NCI-H82 (cell line): ENCODE results near the gene ZNF862.

Experiments
- DNase-seq: peaks from one replicate; lab custom pipeline; 2025; lab: John Stamatoyannopoulos, UW

The ZNF862 gene

DNA sequence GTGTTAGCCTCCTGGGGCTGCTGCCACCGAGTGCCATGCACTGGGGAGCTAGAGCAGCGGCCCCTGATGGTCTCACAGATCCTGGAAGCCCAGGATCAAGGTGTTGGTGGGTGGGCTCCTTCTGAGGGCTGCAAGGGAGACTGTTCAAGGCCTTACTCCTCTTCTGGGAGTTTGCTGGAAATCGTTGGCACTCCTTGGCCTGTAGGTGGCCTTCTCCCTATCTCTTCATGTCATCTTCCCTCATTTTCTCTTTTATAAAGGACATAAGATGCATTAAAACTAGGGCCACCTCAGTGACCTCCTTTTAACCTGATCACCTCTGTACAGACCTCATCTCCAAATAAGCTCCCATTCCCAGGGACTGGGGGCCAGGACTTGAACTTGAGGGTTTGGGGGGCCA is 27.0 kb upstream of the ZNF862 start:
- peak; percentile 52 for DNase-seq

- DNase-seq: no peak
These were observed 26.2 kb upstream of the ZNF862 start for GRCh38 chr7:149811831-149812490.

- DNase-seq: no peak
These were observed 24.7 kb upstream of the ZNF862 start for GRCh38 chr7:149813254-149814035.

DNA sequence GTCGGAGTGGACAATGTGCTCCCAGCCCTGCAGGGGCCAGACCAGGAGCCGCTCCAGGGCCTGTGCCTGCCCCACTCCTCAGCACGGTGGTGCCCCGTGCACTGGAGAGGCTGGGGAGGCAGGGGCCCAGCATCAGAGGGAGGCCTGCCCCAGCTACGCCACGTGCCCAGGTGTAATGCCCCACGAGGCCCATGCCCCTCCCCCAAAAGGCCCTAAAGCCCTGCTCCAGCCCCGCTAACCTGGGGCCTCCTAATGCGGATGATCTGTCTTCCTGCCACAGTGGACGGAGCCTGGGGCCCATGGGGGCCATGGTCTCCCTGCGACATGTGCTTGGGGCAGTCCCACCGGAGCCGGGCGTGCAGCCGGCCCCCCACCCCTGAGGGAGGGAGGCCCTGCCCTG is 23.7 kb upstream of the ZNF862 start:
- no peak for DNase-seq

- DNase-seq: no peak
These were observed 23.1 kb upstream of the ZNF862 start for GRCh38 chr7:149815121-149815520.

DNA sequence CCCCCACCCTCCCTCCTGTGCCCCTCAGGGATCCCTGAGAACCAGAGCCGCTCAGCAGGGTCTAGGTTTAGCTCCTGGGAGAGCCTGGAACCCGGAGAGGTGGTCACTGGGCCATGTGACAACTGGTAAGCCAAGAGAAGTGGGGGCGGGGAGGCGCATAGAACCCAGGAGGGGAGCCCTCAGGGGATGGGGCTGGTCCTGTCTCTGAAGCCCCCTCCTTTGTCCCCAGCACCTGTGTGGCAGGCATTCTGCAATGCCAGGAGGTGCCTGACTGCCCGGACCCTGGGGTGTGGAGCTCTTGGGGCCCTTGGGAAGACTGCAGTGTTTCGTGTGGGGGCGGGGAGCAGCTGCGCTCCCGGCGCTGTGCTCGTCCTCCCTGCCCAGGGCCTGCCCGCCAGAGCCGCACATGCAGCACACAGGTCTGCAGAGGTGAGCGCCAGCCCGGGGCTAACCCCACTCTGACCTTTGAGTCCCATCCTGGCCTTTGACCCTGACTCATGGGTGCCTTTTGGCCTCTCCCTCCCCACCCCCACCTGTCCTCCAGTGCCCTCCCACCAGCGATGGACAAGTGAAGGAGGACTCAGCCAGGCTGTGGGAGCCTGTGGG is 22.4 kb upstream of the ZNF862 start:
- DNase-seq: no peak

- no peak for DNase-seq
These were observed 21.9 kb upstream of the ZNF862 start for GRCh38 chr7:149816267-149816751.

- DNase-seq: no peak
These were observed 21.4 kb upstream of the ZNF862 start for GRCh38 chr7:149816794-149817193.

GRCh38 chr7:149817301-149817771 is 20.8 kb upstream of the ZNF862 start:
- no peak for DNase-seq

GRCh38 chr7:149817836-149818535 is 20.2 kb upstream of the ZNF862 start:
- no peak for DNase-seq

- no peak for DNase-seq
These were observed 19.7 kb upstream of the ZNF862 start for GRCh38 chr7:149818536-149818840.

- no peak for DNase-seq
These were observed 18.8 kb upstream of the ZNF862 start for GRCh38 chr7:149819141-149819960.

GRCh38 chr7:149819961-149820340 is 18.2 kb upstream of the ZNF862 start:
- no peak for DNase-seq

- DNase-seq: no peak
These were observed 17.5 kb upstream of the ZNF862 start for GRCh38 chr7:149820622-149821190.

- DNase-seq: no peak
These were observed 16.7 kb upstream of the ZNF862 start for GRCh38 chr7:149821191-149822148.

DNA sequence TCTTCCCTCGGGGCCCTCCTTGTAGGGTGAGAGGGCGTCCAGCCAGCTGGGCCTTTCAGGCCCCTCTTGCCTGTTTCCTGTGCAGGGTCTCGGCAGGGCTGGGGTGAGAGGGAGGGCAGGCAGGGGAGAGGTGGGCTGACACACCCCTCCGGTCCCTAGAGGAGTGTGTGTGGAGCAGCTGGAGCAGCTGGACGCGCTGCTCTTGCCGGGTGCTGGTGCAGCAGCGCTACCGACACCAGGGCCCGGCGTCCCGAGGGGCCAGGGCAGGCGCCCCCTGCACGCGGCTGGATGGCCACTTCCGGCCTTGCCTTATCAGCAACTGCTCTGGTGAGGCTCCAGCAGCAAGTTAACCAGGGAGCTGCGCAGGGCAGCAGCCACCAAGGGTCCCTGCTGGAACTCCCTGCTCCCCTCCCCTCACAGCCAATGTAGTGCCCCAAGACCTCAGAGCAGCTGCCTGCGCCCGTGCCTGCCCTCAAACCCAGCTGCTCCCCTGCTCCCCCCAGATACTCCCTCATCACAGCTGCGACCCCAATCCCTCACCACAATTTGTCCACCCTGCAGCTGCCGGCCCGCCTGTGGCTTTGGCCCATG is 15.7 kb upstream of the ZNF862 start:
- no peak for DNase-seq

DNA sequence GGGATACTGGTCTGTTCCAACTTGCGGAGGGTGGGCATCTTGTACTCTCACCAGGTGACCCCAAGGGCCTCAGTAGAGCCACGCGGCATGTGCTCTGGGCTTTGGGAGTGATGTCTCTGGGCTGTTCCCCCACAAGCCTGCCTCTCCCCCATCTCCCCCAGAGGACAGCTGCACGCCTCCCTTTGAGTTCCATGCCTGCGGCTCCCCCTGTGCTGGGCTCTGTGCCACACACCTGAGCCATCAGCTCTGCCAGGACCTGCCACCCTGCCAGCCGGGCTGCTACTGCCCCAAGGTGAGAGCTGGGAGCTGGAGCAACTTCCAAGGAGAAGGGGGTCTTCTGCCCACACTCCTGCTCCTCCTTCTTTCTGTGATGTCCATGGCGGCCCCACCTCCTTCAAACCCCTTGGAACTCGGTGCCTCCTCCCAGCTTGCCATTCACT is 15.0 kb upstream of the ZNF862 start:
- no peak for DNase-seq

DNA sequence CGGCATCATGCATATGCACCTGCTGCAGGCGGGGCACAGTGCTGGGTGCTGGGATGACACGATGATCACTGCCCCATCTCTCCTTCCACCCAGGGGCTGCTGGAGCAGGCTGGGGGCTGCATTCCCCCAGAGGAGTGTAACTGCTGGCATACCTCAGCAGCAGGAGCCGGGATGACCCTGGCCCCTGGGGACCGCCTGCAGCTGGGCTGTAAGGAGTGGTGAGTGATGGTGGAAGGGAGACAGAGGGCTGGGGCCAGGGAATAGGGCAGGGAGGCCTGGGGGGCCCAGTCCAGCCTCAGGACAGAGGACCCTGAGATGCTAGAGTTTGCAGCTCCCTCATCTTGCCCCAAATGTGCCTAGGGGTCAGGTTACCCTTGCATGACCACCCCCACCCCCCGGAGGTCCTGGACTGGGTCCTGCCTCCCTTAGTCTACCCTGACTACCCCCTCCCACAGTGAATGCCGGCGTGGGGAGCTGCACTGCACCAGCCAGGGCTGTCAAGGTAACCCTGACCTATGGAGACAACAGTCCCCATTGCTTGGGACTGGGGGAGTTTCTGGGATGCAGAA is 14.5 kb upstream of the ZNF862 start:
- DNase-seq: no peak

GRCh38 chr7:149824301-149824741 is 13.9 kb upstream of the ZNF862 start:
- no peak for DNase-seq
